Measurements from ENCODE around the gene COL19A1.

DNA sequence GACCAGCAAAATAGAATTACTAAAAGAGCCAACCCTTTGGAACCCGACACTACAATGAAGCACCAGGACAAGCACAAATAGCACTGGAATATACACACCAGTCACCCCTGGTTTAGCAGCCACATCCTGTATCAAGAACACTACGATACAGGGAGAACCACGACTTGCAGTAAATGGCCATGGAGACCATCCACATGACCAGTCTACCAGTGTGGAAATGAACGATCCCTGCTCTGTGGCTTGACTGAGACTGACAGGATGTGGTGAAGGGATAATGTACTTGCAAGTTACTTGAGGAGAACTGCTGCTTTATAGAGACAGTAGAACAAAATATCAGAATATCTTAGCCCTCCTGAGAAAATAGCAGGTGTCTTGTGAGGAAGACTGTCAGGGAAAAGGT lies 266.9 kb downstream of the COL19A1 start:
- TF ChIP-seq, protein P1, sequence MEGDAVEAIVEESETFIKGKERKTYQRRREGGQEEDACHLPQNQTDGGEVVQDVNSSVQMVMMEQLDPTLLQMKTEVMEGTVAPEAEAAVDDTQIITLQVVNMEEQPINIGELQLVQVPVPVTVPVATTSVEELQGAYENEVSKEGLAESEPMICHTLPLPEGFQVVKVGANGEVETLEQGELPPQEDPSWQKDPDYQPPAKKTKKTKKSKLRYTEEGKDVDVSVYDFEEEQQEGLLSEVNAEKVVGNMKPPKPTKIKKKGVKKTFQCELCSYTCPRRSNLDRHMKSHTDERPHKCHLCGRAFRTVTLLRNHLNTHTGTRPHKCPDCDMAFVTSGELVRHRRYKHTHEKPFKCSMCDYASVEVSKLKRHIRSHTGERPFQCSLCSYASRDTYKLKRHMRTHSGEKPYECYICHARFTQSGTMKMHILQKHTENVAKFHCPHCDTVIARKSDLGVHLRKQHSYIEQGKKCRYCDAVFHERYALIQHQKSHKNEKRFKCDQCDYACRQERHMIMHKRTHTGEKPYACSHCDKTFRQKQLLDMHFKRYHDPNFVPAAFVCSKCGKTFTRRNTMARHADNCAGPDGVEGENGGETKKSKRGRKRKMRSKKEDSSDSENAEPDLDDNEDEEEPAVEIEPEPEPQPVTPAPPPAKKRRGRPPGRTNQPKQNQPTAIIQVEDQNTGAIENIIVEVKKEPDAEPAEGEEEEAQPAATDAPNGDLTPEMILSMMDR (conservative IDR thresholded peaks at IDR 0.05), result no peak
- no peak for TF ChIP-seq EZH2 (IDR thresholded peaks at IDR 0.05; ENCODE audit: low read depth)

All from PC-9 (cell line).